ENCODE results near the gene PPP1CC. TPM values are rescaled to one million over a fixed set of nuclear protein-coding genes. Genes with fewer than 3 reads are reported as not detected.
A peak's percentile ranks its signal among the peaks of the same experiment; 100 is the strongest.

PPP1CC gene
- total RNA-seq, 2 donors from 2014 or later = 76.4 to 105 TPM

DNA sequence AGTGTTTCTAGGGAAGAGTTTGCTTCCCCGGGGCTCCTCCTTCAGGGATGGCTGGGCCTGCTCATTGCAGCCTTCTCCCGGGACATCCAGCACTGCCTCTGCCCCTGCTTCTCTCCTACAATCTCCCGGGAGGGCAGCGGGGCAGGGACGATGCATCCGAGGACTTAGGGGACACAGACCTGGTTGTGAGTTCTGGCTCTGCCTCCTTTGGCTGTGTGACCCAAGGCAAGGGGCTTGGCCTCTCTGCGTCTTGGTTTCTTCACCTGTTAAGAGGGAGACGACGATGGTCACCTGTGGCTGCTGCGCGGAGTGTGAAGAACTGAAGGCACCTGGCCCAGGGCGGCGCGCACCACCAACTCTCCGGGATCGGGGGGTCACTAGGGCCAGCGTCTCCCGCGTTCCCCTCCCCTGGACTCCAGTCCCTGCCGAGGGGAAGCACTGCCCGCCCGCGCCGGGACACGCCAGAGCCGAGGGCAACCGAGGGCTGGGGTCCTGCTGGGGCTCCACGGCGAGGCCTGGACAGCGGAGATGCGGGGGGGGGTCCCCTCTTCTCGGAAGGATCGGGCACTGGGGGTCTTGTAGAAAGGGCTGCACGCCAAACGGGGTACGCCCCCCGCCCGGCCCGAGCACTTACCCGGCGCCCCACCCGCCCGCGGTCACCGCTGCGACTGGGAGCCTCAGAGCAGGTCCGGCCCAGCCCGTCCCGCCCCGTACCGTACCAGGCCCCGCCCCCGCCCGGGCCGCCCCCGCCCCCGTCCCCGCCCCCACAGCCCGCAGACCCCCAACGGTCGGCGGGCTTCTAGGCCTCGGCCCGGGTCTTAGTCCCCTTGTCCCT lies 54.0 kb downstream of the PPP1CC start, which contains the start of gene HVCN1:
HVCN1 (minus strand) TSS at position 670 of the 835 bp plus-strand sequence. CDS start 5,870 bp downstream, outside the sequence.
- peak; percentile 36 for ATAC-seq (ENCODE audit: insufficient number of reproducible peaks, low FRiP score, low read depth)
- Histone ChIP-seq H3K9me3 (no peaks in the 10 kb centered on the region), H3K4me1 (ENCODE audit: control insufficient read depth in 1 of 2, low read depth in 2 of 2) (peaks cover 0 to 13% of the 10 kb centered on the region in 2 donors), H3K4me3 (peak within 1 kb of the TSS; percentile 82), H3K27me3 (replicated peaks; ENCODE audit: insufficient read depth) (no peaks in the 10 kb centered on the region), H3K27ac (peak within 1 kb of the TSS; percentile 57 to 68), H3K36me3 (no peaks in the 10 kb centered on the region)
- TF ChIP-seq, protein P1, sequence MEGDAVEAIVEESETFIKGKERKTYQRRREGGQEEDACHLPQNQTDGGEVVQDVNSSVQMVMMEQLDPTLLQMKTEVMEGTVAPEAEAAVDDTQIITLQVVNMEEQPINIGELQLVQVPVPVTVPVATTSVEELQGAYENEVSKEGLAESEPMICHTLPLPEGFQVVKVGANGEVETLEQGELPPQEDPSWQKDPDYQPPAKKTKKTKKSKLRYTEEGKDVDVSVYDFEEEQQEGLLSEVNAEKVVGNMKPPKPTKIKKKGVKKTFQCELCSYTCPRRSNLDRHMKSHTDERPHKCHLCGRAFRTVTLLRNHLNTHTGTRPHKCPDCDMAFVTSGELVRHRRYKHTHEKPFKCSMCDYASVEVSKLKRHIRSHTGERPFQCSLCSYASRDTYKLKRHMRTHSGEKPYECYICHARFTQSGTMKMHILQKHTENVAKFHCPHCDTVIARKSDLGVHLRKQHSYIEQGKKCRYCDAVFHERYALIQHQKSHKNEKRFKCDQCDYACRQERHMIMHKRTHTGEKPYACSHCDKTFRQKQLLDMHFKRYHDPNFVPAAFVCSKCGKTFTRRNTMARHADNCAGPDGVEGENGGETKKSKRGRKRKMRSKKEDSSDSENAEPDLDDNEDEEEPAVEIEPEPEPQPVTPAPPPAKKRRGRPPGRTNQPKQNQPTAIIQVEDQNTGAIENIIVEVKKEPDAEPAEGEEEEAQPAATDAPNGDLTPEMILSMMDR (IDR thresholded peaks at IDR 0.05) = no peak
- DNase-seq (ENCODE audit: low spot score) = no peak

DNA sequence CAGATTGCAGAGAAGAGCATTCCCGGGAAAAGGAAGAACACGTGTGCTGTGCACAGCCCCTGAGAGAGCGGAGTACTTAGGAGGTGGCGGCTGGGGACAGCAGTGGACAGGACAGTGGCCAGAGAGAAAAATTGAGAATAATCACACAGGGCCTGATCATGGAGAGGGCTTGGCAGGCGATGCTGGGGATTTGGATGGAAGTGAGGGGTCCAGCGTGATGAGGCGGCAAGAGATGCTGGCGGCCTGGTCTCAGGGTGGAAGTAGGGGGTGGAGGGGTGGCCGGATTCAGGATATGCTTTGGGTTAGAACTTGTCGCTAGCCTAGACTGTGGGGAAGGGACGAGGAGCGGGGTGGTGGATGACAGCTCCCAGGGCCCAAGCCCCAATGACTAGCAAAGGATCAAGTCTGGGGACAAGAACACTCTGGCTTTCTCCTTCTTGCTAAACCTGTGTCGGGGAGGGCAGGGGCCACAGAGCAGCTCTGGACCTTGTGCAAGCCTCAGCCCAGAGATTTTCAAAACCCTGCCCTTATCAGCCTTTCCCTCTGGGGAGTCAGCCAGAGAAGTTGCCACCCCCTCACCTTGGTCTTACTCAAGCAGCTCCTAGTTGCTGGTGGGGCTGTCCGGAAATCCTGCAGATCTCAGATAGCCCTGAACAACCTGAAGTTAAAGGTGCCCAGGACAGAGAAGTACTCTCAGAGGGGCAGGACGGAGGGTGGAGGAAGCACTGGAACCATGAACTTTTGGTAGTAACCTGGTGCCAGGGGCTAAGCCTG lies 55.1 kb downstream of the PPP1CC start:
- ATAC-seq (ENCODE audit: insufficient number of reproducible peaks, low FRiP score, low read depth) (no peak), DNase-seq (ENCODE audit: low spot score) (no peak)
- H3K27me3 ChIP-seq (replicated peaks; ENCODE audit: insufficient read depth) = no peaks in the 10 kb centered on the region
- peak overlapping the region; percentile 82 for H3K4me3 ChIP-seq
- H3K27ac ChIP-seq = no peak overlapping the region
- peaks cover 0 to 13% of the 10 kb centered on the region in 2 donors for H3K4me1 ChIP-seq (ENCODE audit: control insufficient read depth in 1 of 2, low read depth in 2 of 2)
- H3K36me3 ChIP-seq = no peaks in the 10 kb centered on the region
- TF ChIP-seq, protein P1 (IDR thresholded peaks at IDR 0.05) = no peak
- no peaks in the 10 kb centered on the region for H3K9me3 ChIP-seq

- Histone ChIP-seq H3K4me1 (ENCODE audit: control insufficient read depth in 1 of 2, low read depth in 2 of 2) (peaks cover 0 to 13% of the 10 kb centered on the region in 2 donors), H3K27ac (no peak overlapping the region), H3K9me3 (no peaks in the 10 kb centered on the region), H3K4me3 (no peak overlapping the region), H3K36me3 (no peaks in the 10 kb centered on the region), H3K27me3 (replicated peaks; ENCODE audit: insufficient read depth) (no peaks in the 10 kb centered on the region)
- TF ChIP-seq, protein P1 (IDR thresholded peaks at IDR 0.05) = no peak
- no peak for ATAC-seq (ENCODE audit: insufficient number of reproducible peaks, low FRiP score, low read depth)
- no peak for DNase-seq (ENCODE audit: low spot score)
Observed at GRCh38 chr12:110686294-110686903, 56.3 kb downstream of the PPP1CC start.

DNA sequence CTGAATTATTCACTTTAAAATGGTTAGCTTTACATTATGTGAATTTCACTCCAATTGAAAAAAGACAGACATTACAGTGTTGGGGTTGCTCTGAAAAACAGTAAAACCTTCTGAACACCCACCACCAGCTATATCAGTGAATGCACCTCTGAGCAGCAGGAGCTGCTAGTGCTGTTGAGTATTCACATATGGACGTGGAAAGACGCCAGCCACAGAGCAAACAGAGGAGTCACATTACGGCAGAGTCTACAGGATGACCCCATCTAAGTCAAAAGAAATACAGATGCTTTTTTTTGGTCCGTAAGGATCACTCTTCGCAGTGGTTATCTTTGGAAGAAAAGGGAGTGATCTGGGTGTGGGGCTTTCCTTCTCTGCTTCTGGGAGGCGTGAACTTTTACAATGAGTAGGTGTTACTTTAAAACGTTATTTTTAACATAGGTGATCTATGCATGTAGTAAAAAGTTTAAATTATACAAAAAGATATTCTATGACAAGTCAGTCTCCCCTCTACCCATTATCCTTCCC lies 58.3 kb downstream of the PPP1CC start:
- peaks cover 0 to 13% of the 10 kb centered on the region in 2 donors for H3K4me1 ChIP-seq (ENCODE audit: control insufficient read depth in 1 of 2, low read depth in 2 of 2)
- no peaks in the 10 kb centered on the region for H3K9me3 ChIP-seq
- no peak overlapping the region for H3K27ac ChIP-seq
- no peak overlapping the region for H3K4me3 ChIP-seq
- ATAC-seq (ENCODE audit: insufficient number of reproducible peaks, low FRiP score, low read depth) (no peak), DNase-seq (ENCODE audit: low spot score) (no peak)
- TF ChIP-seq, protein P1 (IDR thresholded peaks at IDR 0.05) = no peak
- H3K36me3 ChIP-seq = no peaks in the 10 kb centered on the region
- no peaks in the 10 kb centered on the region for H3K27me3 ChIP-seq (replicated peaks; ENCODE audit: insufficient read depth)
